Right cardiac atrium (tissue), 5 donors: ENCODE data around the gene FUT3. TPM values are rescaled to one million over a fixed set of nuclear protein-coding genes. Genes with fewer than 3 reads are reported as not detected.
"Not testable (repeated sequence)": the region's sequence is repeated elsewhere in the genome, so short reads cannot be mapped to it uniquely, and the experiment has no call there.

ENCODE experiments used
- ATAC-seq, 2 donors: fragments of 200-7000 bp; cut with Tn5 transposase; one replicate each; pipeline versions ENCODE4 v1.8.0 to v1.9.1; 2020; ENCODE audit warnings: moderate library complexity in 2 of 2, mild to moderate bottlenecking in 1 of 2
- DNase-seq, 3 donors: peaks; one replicate each; pipeline ENCODE4 v3.0.0-alpha.2; 2020
- H3K27ac ChIP-seq: one replicate; pipeline ENCODE4 v1.5.1; 2013; ENCODE audit warnings: mild to moderate bottlenecking, low read length, control low read depth, moderate library complexity
- H3K27me3 ChIP-seq: one replicate; pipeline ENCODE4 v1.6.1; 2013; ENCODE audit not compliant: control insufficient read depth, insufficient read depth
- H3K4me1 ChIP-seq: one replicate; pipeline ENCODE4 v1.6.1; 2013; ENCODE audit warnings: low read length; ENCODE audit not compliant: control insufficient read depth, insufficient read depth
- H3K4me3 ChIP-seq: one replicate; pipeline ENCODE4 v1.5.1; 2013; ENCODE audit warnings: low read length, control low read depth
- H3K9me3 ChIP-seq: one replicate; pipeline ENCODE4 v1.6.1; 2013; ENCODE audit warnings: low read length; ENCODE audit not compliant: control insufficient read depth
- WGBS: extraction: QIAGEN DNeasy Blood & Tissue Kit; methylation state at CpG from one replicate; pipeline ENCODE4 v1.1.7; 2013; 5-methylcytosine and 5-hydroxymethylcytosine counted together
- intact Hi-C, 4 donors: fragments of 100-400 bp; cut with DNase I; formaldehyde crosslinking; loops; one replicate each; pipeline versions ENCODE4 v1.11.0 to v1.14.0; 2022 to 2023
- polyA plus RNA-seq: library from polyadenylated mRNA; stranded (reverse); fragments of 200-250 nt; gene quantifications from one replicate; pipeline ENCODE4 v1.2.3, GENCODE V29; 2013
- total RNA-seq, 4 donors: library from RNA; stranded (reverse); fragmentation: NEBNext Ultra II Directional; extraction: Animal tissue kit (Norgen Biotek cat#: 25700); gene quantifications; one replicate each; pipeline ENCODE4 v1.2.1, GENCODE V29; 2021
- donor health status: healthy with polysubstance abuse.
- donor health status: DM: no; HTN: yes; CAD: no.
- donor health status: DM: no; HTN: no; CAD: no.
- donor health status: DM: no; HTN: yes; CAD: no; lungs with severe emphysema.
- donor health status: DM: yes; HTN: yes; CAD: no.

Gene FUT3
- total and polyA plus RNA-seq, 5 donors = not detected

DNA sequence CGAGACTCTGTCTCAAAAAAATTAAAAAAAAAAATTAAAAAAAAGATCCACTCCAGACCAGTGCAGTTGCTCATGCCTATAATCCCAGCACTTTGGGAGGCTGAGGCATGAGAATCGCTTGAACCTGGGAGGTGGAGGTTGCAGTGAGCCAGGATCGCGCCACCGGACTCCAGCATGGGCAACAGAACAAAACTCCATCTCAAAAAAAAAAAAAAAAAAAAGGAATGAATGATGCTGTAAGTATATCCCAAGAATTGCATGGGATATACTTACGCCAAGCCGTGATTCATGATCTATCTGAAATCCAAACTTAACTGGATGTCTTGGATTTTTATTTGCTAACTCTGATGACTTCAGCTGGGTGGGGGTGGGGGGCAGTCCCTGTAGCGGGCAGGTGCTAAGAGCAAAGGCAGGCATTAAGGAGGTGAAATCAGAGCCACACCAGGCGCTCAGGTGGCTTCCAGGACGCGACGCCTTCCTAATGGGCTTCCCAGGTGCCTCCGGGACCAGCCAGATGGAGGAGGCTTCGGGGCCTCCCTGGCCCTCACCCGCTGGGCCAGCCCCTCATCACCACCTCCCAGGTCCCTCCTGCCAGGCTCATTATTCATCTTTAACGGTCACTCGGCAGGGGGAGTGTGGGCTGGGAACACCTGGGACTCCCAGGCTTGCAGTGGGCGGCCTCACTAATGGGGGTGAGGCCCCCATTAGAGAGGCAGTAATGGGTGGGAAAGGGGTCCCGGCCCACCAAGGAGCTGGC lies 30.5 kb upstream of the FUT3 start:
- 60% methylated on average over 19 of the region's 19 CpGs for WGBS
- DNase-seq (no peak), ATAC-seq (no peak)
- intact Hi-C loops = loop anchor here in 2 of 4 donors (10.0 kb wide), 1 partner anchor 57 kb away; no protein-coding TSS in a partner anchor
- Histone ChIP-seq H3K27me3 (no peaks in the 10 kb centered on the region), H3K27ac (no peak overlapping the region), H3K9me3 (no peaks in the 10 kb centered on the region), H3K4me3 (no peak overlapping the region), H3K4me1 (no peaks in the 10 kb centered on the region)

DNA sequence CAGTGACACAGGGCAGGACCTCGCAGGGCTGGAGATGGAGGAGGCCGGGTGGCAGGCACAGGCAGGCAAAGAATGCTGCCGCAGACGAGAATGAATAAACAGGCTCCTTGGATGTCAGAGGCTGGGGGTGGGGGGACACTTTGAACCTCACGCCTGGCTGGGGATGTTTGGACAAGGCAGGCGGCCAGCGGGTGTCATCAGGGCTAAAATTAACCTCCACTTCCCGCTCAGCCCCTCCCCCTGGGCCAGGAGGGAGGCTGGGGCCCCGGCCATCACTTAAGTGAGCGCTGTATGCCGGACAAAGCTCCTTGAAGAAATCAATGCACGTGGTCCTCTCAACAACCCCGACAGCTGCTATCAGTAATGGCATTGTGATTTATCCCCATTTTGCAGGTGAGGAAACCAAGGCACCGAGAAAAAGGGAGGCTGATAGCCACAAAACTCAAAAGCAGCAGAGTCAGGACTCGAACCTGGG lies 29.4 kb upstream of the FUT3 start:
- DNase-seq = peak; percentile 67 to 89 (median 87)
- intact Hi-C loops = loop anchor here in 2 of 4 donors (10.0 kb wide), 1 partner anchor 56 kb away; no protein-coding TSS in a partner anchor

DNA sequence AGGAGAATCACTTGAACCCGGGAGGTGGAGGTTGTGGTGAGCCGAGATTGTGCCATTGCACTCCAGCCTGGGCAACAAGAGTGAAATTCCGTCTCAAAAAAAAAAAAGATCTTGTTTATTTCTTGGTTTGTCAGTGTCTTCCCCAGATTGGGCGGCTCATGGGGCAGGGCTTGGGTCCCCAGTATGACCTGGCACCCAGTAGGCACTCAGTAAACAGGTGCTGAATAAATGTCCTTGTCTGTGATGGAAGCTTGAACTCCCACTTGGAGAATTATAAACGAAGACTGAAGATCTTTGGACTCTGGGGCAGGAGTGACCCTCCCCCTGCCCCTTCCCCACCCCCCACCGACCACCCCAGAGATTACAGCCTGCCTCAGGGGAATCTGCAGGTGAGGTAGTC lies 28.9 kb upstream of the FUT3 start:
- no peak overlapping the region for H3K27ac ChIP-seq

More for the DNA sequence above, 29.4 kb upstream of the FUT3 start:
- 9% methylated on average over 15 of the region's 15 CpGs for WGBS
- Histone ChIP-seq H3K4me3 (no peak overlapping the region), H3K9me3 (no peaks in the 10 kb centered on the region), H3K27ac (no peak overlapping the region), H3K27me3 (no peaks in the 10 kb centered on the region), H3K4me1 (no peaks in the 10 kb centered on the region)
- ATAC-seq = peak; percentile 81 to 88

DNA sequence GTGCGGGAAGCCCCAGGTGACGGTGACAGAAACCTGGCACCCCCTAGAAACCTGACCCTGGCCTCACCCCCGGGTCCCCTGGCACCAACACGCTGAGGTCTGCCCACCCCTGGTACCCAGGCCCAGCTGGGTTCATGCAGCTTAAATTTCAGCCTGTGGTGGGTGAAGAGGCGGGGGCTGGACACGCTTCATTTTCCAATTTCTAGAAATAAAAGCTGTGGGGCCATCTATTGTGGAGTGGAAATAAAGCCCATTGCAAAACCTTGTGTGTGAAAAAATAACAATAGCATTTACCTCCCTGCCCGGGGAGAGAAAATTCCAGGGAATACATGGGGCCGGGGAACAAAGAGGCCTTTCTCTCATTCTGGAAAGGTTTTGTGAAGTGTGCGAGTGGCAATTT lies 26.6 kb upstream of the FUT3 start:
- intact Hi-C loops = no loop called here
- Histone ChIP-seq H3K4me3 (no peak overlapping the region), H3K9me3 (no peaks in the 10 kb centered on the region), H3K27ac (no peak overlapping the region), H3K27me3 (no peaks in the 10 kb centered on the region), H3K4me1 (no peaks in the 10 kb centered on the region)
- 74% methylated on average over 9 of the region's 9 CpGs for WGBS
- ATAC-seq (no peak), DNase-seq (no peak)

More for the DNA sequence above, 28.9 kb upstream of the FUT3 start:
- H3K9me3 ChIP-seq = no peaks in the 10 kb centered on the region
- no peak overlapping the region for H3K4me3 ChIP-seq
- intact Hi-C loops = loop anchor here in 2 of 4 donors (10.0 kb wide), 1 partner anchor 55 kb away; no protein-coding TSS in a partner anchor
- DNase-seq (no peak), ATAC-seq (no peak)
- H3K27me3 ChIP-seq = no peaks in the 10 kb centered on the region
- no peaks in the 10 kb centered on the region for H3K4me1 ChIP-seq
- 30% methylated on average over 6 of the region's 6 CpGs for WGBS

DNA sequence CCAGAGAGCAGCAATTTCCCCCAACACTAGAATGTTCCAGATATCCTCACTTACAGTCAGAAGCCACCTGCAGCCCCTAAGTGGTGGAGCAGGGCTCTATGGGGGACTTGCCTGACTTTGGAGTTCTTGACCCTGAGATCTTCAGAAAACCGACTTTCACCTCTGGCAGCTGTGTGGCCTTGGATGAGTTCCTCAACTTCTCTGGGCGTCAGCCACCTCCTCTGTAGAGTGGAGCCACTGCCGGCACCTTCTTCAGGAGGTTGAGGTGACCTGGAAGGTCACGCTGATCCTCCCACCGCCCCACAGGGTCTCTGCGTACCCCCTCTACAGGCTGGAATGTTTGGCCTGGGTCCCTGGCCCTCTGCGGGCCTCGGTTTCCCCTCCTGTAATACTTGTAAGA lies 26.2 kb upstream of the FUT3 start:
- no peaks in the 10 kb centered on the region for H3K4me1 ChIP-seq
- no peaks in the 10 kb centered on the region for H3K9me3 ChIP-seq
- H3K4me3 ChIP-seq = no peak overlapping the region
- H3K27ac ChIP-seq = no peak overlapping the region
- ATAC-seq (no peak), DNase-seq (no peak)
- 83% methylated on average over 8 of the region's 8 CpGs for WGBS
- intact Hi-C loops = no loop called here
- no peaks in the 10 kb centered on the region for H3K27me3 ChIP-seq

DNA sequence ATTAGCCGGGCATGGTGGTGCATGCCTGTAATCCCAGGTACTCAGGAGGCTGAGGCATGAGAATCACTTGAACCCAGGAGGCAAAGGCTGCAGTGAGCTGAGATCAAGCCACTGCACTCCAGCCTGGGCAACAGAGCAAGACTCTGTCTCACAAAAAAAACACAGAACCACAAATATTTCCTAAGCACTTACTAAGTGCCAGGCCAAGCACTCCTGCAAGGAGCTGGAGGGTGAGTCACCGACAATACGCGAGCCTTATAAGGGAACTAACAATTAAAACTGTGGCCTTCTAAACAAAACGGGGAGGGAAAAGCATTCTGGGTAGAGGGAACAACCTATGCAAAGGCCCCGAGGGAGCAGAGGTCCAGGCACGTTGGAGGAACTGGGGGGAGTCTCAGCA lies 23.2 kb upstream of the FUT3 start:
- H3K27me3 ChIP-seq, H3K27ac ChIP-seq, H3K4me3 ChIP-seq, intact Hi-C loops, H3K9me3 ChIP-seq, H3K4me1 ChIP-seq, ATAC-seq: not testable (repeated sequence)
- peak in 1 of 3 donors; percentile 19 for DNase-seq
- WGBS = 87% methylated on average over 7 of the region's 7 CpGs

DNA sequence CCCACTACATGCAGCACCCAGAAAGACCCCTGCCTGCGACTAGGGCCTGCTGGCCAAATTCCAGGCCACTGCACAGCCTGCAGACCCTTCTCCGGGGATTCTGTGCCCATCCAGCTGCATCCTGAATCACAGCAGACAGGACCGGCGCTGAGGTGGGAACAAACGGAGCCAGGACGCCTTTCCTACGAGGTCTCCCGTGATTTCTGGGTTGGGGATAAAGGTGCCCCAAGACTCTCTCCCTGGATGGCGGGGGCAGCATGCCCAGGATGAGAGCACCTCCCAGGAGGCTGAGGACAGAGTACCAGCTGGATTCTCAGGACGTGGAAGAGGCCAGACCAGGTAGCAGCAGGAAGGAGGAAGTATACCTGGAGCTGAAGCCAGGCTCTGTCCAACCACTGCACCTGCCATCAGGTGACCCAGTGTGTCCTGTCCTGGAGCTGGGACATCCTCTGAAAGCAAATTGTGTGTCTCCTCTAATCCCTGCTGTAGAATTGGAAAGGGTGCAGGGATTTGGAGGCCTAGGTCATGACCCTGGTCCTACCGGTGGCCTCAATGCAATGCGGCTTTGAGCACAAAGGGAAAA lies 22.5 kb upstream of the FUT3 start:
- Histone ChIP-seq H3K4me1 (no peaks in the 10 kb centered on the region), H3K9me3 (no peaks in the 10 kb centered on the region), H3K27me3 (no peaks in the 10 kb centered on the region), H3K4me3 (no peak overlapping the region), H3K27ac (no peak overlapping the region)
- ATAC-seq (peak in 1 of 2 donors; percentile 10), DNase-seq (peak in 1 of 3 donors; percentile 24)
- WGBS = 88% methylated on average over 12 of the region's 12 CpGs
- intact Hi-C loops = no loop called here

DNA sequence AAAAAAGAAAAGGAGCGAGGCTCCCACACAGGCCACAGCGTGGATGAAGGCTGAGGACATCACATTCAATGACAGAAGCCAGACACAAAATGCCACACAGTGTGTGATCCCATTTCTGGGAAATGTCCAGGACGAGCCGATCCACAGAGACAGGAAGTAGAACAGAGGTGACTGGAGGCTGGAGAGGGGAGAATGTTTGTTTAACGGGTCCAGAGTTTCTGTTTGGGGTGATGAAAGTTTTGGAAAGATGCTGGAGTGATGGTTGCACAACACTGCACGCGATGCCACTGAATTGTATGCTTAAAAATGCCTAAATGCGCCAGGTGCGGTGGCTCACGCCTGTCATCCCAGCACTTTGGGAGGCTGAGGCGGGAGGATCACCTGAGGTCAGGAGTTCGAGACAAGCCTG lies 19.7 kb upstream of the FUT3 start:
- intact Hi-C loops = no loop called here
- DNase-seq (peak in 1 of 3 donors; percentile 1), ATAC-seq (no peak)
- 71% methylated on average over 12 of the region's 12 CpGs for WGBS
- Histone ChIP-seq H3K4me1 (no peaks in the 10 kb centered on the region), H3K27ac (no peak overlapping the region), H3K27me3 (no peaks in the 10 kb centered on the region), H3K4me3 (no peak overlapping the region), H3K9me3 (no peaks in the 10 kb centered on the region)

DNA sequence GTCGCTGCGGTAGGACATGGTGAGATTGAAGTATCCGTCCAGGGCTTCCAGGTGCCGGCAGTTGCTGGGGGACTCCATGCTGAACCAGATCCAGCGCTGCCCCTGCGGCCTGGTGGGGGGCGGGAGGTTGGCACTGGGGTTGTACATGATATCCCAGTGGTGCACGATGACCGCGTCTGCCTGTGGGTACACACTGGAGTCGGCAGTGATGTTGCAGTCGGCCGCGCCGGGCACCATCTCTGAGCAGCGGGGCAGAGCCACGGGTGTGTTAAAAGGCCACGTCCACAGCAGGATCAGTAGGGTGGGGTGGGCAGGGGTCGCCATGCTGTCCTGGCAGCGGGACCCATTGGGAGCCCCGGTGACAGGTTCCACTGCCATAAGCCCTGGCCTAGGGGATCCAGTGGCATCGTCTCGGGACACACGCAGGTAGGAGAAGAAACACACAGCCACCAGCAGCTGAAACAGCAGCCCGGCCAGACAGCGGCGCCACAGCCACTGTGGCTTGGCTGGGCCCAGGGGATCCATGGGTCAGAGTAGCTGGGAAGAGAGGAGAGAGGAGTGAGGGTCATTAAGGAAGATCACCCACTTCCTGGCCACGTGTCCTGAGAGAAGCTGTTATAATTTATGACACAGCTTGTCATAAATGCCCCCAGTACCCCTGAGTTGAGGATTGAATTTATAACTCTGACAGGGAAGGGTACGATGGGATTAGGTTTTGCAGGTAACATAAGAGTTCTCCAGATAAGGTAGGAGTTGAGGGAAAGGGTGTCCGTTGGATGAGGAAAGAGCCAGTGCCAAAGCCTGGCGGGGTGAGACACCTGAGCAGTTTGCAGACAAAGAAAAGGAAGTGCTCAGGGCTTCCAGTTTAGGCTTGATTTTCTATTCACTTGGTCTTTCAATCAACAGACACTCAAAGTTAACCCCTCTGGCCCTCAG lies 16.2 kb upstream of the FUT3 start:
- 83% methylated on average over 31 of the region's 31 CpGs for WGBS
- peak in 1 of 2 donors; percentile 34 for ATAC-seq

DNA sequence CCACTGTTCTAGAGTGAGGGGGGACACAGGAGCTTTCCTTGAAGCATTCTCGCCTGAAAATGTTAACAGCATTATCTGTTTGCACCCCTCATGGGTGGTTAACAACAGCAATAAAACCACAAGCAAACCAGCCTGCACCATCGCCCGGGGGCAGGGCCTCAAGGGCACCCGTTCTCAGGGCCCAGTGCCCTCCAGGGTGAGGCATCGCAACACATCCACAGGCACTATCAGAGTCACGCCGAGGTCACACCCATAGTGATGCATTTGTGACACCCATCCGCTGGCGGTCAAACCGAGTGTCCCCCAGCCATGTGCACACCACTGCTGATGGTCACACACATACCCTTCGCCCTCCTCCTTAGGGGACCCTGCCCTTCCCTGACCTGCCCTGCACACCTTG lies 14.5 kb upstream of the FUT3 start:
- WGBS = 76% methylated on average over 11 of the region's 11 CpGs
- Histone ChIP-seq H3K4me3 (no peak overlapping the region), H3K27ac (no peak overlapping the region), H3K9me3 (no peaks in the 10 kb centered on the region), H3K4me1 (no peaks in the 10 kb centered on the region), H3K27me3 (no peaks in the 10 kb centered on the region)
- intact Hi-C loops = no loop called here
- DNase-seq = no peak
- no peak for ATAC-seq

More for the DNA sequence above, 16.2 kb upstream of the FUT3 start:
- Histone ChIP-seq H3K4me3 (no peak overlapping the region), H3K4me1 (no peaks in the 10 kb centered on the region), H3K27ac (no peak overlapping the region), H3K9me3 (no peaks in the 10 kb centered on the region), H3K27me3 (no peaks in the 10 kb centered on the region)
- intact Hi-C loops = no loop called here
- DNase-seq = no peak
